Measurements from ENCODE around the gene PNMA6F.
"Not testable (repeated sequence)": the region's sequence is repeated elsewhere in the genome, so short reads cannot be mapped to it uniquely, and the experiment has no call there.

GRCh38 chrX:153283982-153284381, 37.6 kb downstream of the PNMA6F start:
- TF ChIP-seq CTCF (IDR thresholded peaks at IDR 0.05; ENCODE audit: insufficient read depth, low read depth, low read length); EZH2 (IDR thresholded peaks at IDR 0.05; ENCODE audit: insufficient read depth, low read length): not testable (repeated sequence)

Data from astrocyte (in vitro differentiated cells and primary cell).